ENCODE results near the gene SLC37A4.

SLC37A4 gene

DNA sequence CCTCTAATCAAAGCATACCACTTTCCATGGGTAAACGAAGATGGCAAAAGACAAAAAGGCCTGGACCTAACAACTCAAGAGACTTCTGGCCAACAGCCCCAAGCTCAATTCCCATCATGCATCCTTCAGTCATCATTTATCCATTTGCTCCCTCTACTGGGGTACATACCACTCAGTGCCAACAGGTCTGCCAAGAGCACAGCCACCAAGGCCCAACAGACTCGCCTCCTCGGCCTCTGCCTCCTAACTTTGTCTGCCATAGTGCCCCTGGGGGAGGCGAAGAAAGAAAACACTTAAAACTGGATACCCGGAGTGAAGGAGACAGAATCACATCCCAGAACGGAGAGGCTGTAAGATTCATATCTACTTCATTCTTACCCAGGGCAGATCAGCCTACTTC is 25.2 kb upstream of the SLC37A4 start:
- no peak overlapping the region for H3K27ac ChIP-seq (ENCODE audit: low read depth, low read length)

GRCh38 chr11:119054418-119054817 is 23.7 kb upstream of the SLC37A4 start:
- H3K4me1 ChIP-seq (ENCODE audit: insufficient read depth, low read length), result 0 out of 2 replicates have a peak, but pooled peaks cover 8% of the 10 kb centered on the region
- no peak overlapping the region for H3K9ac ChIP-seq (ENCODE audit: low read depth, low read length)
- H3K36me3 ChIP-seq (ENCODE audit: insufficient read depth, low read length), result peaks cover 63% of the 10 kb centered on the region
- H3K4me3 ChIP-seq (ENCODE audit: low read length), result no peak overlapping the region
- H3K9me3 ChIP-seq (ENCODE audit: insufficient read depth, low read depth, low read length), result no peaks in the 10 kb centered on the region
- no peak overlapping the region for H3K27ac ChIP-seq (ENCODE audit: low read depth, low read length)
- 97% methylated on average over 10 of the region's 10 CpGs for WGBS
- no peaks in the 10 kb centered on the region for H3K27me3 ChIP-seq (ENCODE audit: insufficient read depth, low read length)

More for the DNA sequence above, 25.2 kb upstream of the SLC37A4 start:
- H3K9ac ChIP-seq (ENCODE audit: low read depth, low read length), result peak overlapping the region; percentile 93
- H3K4me3 ChIP-seq (ENCODE audit: low read length), result peak overlapping the region; percentile 68
- no peaks in the 10 kb centered on the region for H3K27me3 ChIP-seq (ENCODE audit: insufficient read depth, low read length)
- H3K4me1 ChIP-seq (ENCODE audit: insufficient read depth, low read length), result 0 out of 2 replicates have a peak, but pooled peaks cover 8% of the 10 kb centered on the region
- H3K36me3 ChIP-seq (ENCODE audit: insufficient read depth, low read length), result peaks cover 48% of the 10 kb centered on the region
- 73% methylated on average over 6 of the region's 6 CpGs for WGBS
- no peaks in the 10 kb centered on the region for H3K9me3 ChIP-seq (ENCODE audit: insufficient read depth, low read depth, low read length)

GRCh38 chr11:119052163-119052814 is 21.6 kb upstream of the SLC37A4 start:
- Histone ChIP-seq H3K27me3 (ENCODE audit: insufficient read depth, low read length) (no peaks in the 10 kb centered on the region), H3K4me1 (ENCODE audit: insufficient read depth, low read length) (0 out of 2 replicates have a peak, but pooled peaks cover 5% of the 10 kb centered on the region), H3K4me3 (ENCODE audit: low read length) (no peak overlapping the region), H3K36me3 (ENCODE audit: insufficient read depth, low read length) (peaks cover 85% of the 10 kb centered on the region), H3K9me3 (ENCODE audit: insufficient read depth, low read depth, low read length) (no peaks in the 10 kb centered on the region), H3K27ac (ENCODE audit: low read depth, low read length) (no peak overlapping the region), H3K9ac (ENCODE audit: low read depth, low read length) (no peak overlapping the region)
- 96% methylated on average over 23 of the region's 23 CpGs for WGBS

- Histone ChIP-seq H3K4me3 (ENCODE audit: low read length) (no peak overlapping the region), H3K36me3 (ENCODE audit: insufficient read depth, low read length) (peaks cover 91% of the 10 kb centered on the region), H3K9ac (ENCODE audit: low read depth, low read length) (no peak overlapping the region)
These were observed 20.9 kb upstream of the SLC37A4 start for GRCh38 chr11:119051440-119052162.

GRCh38 chr11:119049081-119049480 is 18.4 kb upstream of the SLC37A4 start:
- peaks cover 99% of the 10 kb centered on the region for H3K36me3 ChIP-seq (ENCODE audit: insufficient read depth, low read length)
- no peaks in the 10 kb centered on the region for H3K9me3 ChIP-seq (ENCODE audit: insufficient read depth, low read depth, low read length)
- H3K27me3 ChIP-seq (ENCODE audit: insufficient read depth, low read length), result no peaks in the 10 kb centered on the region
- no peak overlapping the region for H3K9ac ChIP-seq (ENCODE audit: low read depth, low read length)
- H3K4me3 ChIP-seq (ENCODE audit: low read length), result no peak overlapping the region
- WGBS, result 96% methylated on average over 7 of the region's 7 CpGs
- H3K4me1 ChIP-seq (ENCODE audit: insufficient read depth, low read length), result no peaks in the 10 kb centered on the region
- H3K27ac ChIP-seq (ENCODE audit: low read depth, low read length), result no peak overlapping the region

More at GRCh38 chr11:119051440-119052162, 20.9 kb upstream of the SLC37A4 start:
- Histone ChIP-seq H3K4me1 (ENCODE audit: insufficient read depth, low read length) (0 out of 2 replicates have a peak, but pooled peaks cover 5% of the 10 kb centered on the region), H3K27me3 (ENCODE audit: insufficient read depth, low read length) (no peaks in the 10 kb centered on the region), H3K27ac (ENCODE audit: low read depth, low read length) (no peak overlapping the region), H3K9me3 (ENCODE audit: insufficient read depth, low read depth, low read length) (no peaks in the 10 kb centered on the region)
- 93% methylated on average over 17 of the region's 17 CpGs for WGBS

DNA sequence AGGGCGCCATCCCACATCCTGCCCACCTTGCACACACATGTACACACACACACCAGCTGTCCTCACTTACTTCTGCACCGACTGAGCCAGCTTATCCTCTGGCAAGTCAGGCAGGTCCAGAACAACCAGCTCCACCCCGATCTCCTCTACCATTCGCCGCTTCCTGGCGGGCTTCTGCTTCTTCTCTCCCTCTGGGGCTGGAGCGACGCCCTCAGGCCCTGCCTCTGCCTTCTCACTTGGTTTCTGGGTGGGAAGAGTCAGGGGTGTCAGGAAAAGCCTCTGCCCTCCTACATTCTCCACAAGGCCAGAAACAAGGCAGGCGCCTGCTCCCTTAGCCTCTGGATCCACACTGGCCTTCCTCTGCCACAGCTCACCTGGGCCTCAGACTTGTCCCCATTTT is 18.0 kb upstream of the SLC37A4 start:
- WGBS, result 93% methylated on average over 9 of the region's 9 CpGs
- H3K36me3 ChIP-seq (ENCODE audit: insufficient read depth, low read length), result peaks cover 94% of the 10 kb centered on the region
- H3K9me3 ChIP-seq (ENCODE audit: insufficient read depth, low read depth, low read length), result no peaks in the 10 kb centered on the region
- no peaks in the 10 kb centered on the region for H3K4me1 ChIP-seq (ENCODE audit: insufficient read depth, low read length)
- no peak overlapping the region for H3K27ac ChIP-seq (ENCODE audit: low read depth, low read length)
- H3K4me3 ChIP-seq (ENCODE audit: low read length), result no peak overlapping the region
- H3K9ac ChIP-seq (ENCODE audit: low read depth, low read length), result no peak overlapping the region
- no peaks in the 10 kb centered on the region for H3K27me3 ChIP-seq (ENCODE audit: insufficient read depth, low read length)

DNA sequence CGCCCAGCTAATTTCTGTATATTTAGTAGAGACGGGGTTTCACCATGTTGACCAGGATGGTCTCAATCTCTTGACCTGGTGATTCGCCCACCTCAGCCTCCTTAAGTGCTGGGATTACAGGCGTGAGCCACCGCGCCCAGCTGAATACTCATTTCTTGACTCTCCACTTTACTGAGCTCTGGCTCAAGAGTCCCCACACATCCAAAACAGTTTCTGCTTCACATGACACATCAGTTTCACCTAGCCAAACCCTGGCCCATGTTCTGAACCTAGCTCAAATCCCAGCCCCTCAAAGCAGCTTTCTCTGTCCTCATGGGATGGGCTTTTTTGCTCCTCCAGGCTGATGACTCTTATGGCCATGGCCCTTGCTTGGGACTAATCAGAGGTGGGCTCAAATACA is 16.5 kb upstream of the SLC37A4 start:
- H3K27ac ChIP-seq (ENCODE audit: low read depth, low read length), result no peak overlapping the region
- H3K4me1 ChIP-seq (ENCODE audit: insufficient read depth, low read length), result no peaks in the 10 kb centered on the region
- H3K36me3 ChIP-seq (ENCODE audit: insufficient read depth, low read length), result peaks cover 80% of the 10 kb centered on the region

GRCh38 chr11:119046489-119046888 is 15.8 kb upstream of the SLC37A4 start:
- H3K36me3 ChIP-seq (ENCODE audit: insufficient read depth, low read length), result peaks cover 73% of the 10 kb centered on the region
- no peak overlapping the region for H3K27ac ChIP-seq (ENCODE audit: low read depth, low read length)
- H3K4me1 ChIP-seq (ENCODE audit: insufficient read depth, low read length), result no peaks in the 10 kb centered on the region
- no peak overlapping the region for H3K9ac ChIP-seq (ENCODE audit: low read depth, low read length)
- H3K4me3 ChIP-seq (ENCODE audit: low read length), result no peak overlapping the region
- 93% methylated on average over 6 of the region's 6 CpGs for WGBS
- no peaks in the 10 kb centered on the region for H3K9me3 ChIP-seq (ENCODE audit: insufficient read depth, low read depth, low read length)
- H3K27me3 ChIP-seq (ENCODE audit: insufficient read depth, low read length), result no peaks in the 10 kb centered on the region

More for the DNA sequence above, 16.5 kb upstream of the SLC37A4 start:
- Histone ChIP-seq H3K9ac (ENCODE audit: low read depth, low read length) (no peak overlapping the region), H3K4me3 (ENCODE audit: low read length) (no peak overlapping the region), H3K27me3 (ENCODE audit: insufficient read depth, low read length) (no peaks in the 10 kb centered on the region), H3K9me3 (ENCODE audit: insufficient read depth, low read depth, low read length) (no peaks in the 10 kb centered on the region)
- WGBS, result 97% methylated on average over 6 of the region's 6 CpGs

DNA sequence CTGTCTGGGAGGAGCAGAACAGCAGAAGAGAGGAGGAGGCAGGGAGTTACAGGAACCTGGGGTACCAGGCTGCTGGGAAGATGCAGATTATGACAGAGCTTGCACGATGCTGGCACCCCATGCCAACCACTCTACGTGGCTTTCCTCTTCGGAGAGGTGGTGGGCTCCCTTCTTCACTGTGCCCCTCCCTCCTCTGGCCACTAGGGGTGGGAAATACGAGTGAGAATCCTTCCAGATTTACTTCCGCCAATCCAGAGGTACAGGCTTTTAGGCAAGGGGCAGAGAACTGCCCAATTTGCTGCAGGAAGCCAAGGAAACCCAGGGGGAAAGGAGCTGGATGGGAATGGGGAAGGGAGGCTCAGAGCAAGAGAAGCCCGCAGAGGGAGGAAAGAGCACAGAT is 14.0 kb upstream of the SLC37A4 start:
- H3K4me1 ChIP-seq (ENCODE audit: insufficient read depth, low read length), result peaks cover 4% of the 10 kb centered on the region
- no peaks in the 10 kb centered on the region for H3K27me3 ChIP-seq (ENCODE audit: insufficient read depth, low read length)
- H3K9ac ChIP-seq (ENCODE audit: low read depth, low read length), result no peak overlapping the region
- H3K4me3 ChIP-seq (ENCODE audit: low read length), result no peak overlapping the region
- WGBS, result 89% methylated on average over 6 of the region's 6 CpGs
- H3K27ac ChIP-seq (ENCODE audit: low read depth, low read length), result no peak overlapping the region
- peaks cover 55% of the 10 kb centered on the region for H3K36me3 ChIP-seq (ENCODE audit: insufficient read depth, low read length)
- H3K9me3 ChIP-seq (ENCODE audit: insufficient read depth, low read depth, low read length), result no peaks in the 10 kb centered on the region

DNA sequence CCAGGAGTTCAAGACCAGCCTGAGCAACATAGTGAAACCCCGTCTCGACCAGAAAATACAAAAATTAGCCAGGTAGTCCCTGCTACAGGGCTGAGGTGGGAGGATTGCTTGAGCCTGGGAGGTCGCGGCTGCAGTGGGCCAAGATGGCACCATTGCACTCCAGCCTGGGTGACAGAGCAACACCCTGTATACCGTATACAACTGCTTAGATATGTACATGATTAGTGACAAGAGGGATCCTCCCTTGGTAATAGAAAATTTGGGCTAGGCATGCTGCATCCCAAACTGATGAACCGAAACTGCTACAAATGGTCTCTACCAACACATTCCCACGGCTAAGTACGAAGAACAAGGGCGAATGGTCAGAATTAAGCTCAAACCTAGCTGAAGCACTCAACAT is 12.2 kb upstream of the SLC37A4 start:
- Histone ChIP-seq H3K9me3 (ENCODE audit: insufficient read depth, low read depth, low read length) (no peaks in the 10 kb centered on the region), H3K9ac (ENCODE audit: low read depth, low read length) (no peak overlapping the region), H3K36me3 (ENCODE audit: insufficient read depth, low read length) (peaks cover 37% of the 10 kb centered on the region), H3K27ac (ENCODE audit: low read depth, low read length) (no peak overlapping the region), H3K27me3 (ENCODE audit: insufficient read depth, low read length) (no peaks in the 10 kb centered on the region), H3K4me1 (ENCODE audit: insufficient read depth, low read length) (peaks cover 4% of the 10 kb centered on the region), H3K4me3 (ENCODE audit: low read length) (no peak overlapping the region)
- WGBS, result 89% methylated on average over 9 of the region's 9 CpGs

GRCh38 chr11:119041821-119042514 is 11.3 kb upstream of the SLC37A4 start:
- Histone ChIP-seq H3K4me3 (ENCODE audit: low read length) (no peak overlapping the region), H3K9ac (ENCODE audit: low read depth, low read length) (no peak overlapping the region), H3K9me3 (ENCODE audit: insufficient read depth, low read depth, low read length) (no peaks in the 10 kb centered on the region), H3K27me3 (ENCODE audit: insufficient read depth, low read length) (no peaks in the 10 kb centered on the region), H3K36me3 (ENCODE audit: insufficient read depth, low read length) (peaks cover 27% of the 10 kb centered on the region), H3K27ac (ENCODE audit: low read depth, low read length) (no peak overlapping the region), H3K4me1 (ENCODE audit: insufficient read depth, low read length) (peaks cover 4% of the 10 kb centered on the region)
- WGBS, result 93% methylated on average over 3 of the region's 4 CpGs
